Panc1 (cell line): ENCODE measurements around the gene TSPAN14. TPM values are rescaled to one million over a fixed set of nuclear protein-coding genes. Genes with fewer than 3 reads are reported as not detected.

Source experiments
- ATAC-seq: fragments of 200-7000 bp; cut with Tn5 transposase; 2 replicates; pipeline ENCODE4 v1.9.1; 2020; ENCODE audit warnings: mild to moderate bottlenecking, moderate library complexity
- BruUV-seq: library from RNA; stranded (reverse); fragments of 400-500 nt; replicated peaks from 2 replicates; lab custom pipeline; 2021; lab: Mats Ljungman, UMichigan
- CTCF ChIA-PET: fragments of 300-600 bp; sonication (Branson Sonifier 250); formaldehyde crosslinking; loops from one replicate; lab custom pipeline; 2022; ENCODE audit warnings: antibody characterized with exemption; lab: Charles Lee
- POLR2A ChIA-PET: fragments of 300-600 bp; sonication (Branson Sonifier 250); formaldehyde crosslinking; loops from one replicate; lab custom pipeline; 2022; ENCODE audit warnings: antibody characterized with exemption; lab: Charles Lee
- DNase-seq: peaks from one replicate; pipeline ENCODE4 v3.0.0-alpha.2; 2010; ENCODE audit warnings: low read depth, low spot score
- H3K27ac ChIP-seq: 2 replicates; pipeline ENCODE4 v1.5.1; 2011; ENCODE audit warnings: mild to moderate bottlenecking, low read length, inconsistent platforms
- H3K27me3 ChIP-seq: fragments of 200-500 bp; sonication (Bioruptor generic); 2 replicates; pipeline ENCODE4 v1.6.0; 2014; ENCODE audit warnings: low read length, inconsistent platforms; ENCODE audit not compliant: control insufficient read depth, insufficient read depth
- H3K36me3 ChIP-seq: fragments of 200-500 bp; sonication (Bioruptor generic); 2 replicates; pipeline ENCODE4 v1.5.1; 2014; ENCODE audit warnings: inconsistent platforms, mild to moderate bottlenecking, low read length, moderate library complexity; ENCODE audit not compliant: control insufficient read depth, insufficient read depth
- H3K4me1 ChIP-seq: 2 replicates; pipeline ENCODE4 v1.5.1; 2011; ENCODE audit warnings: inconsistent platforms, mild to moderate bottlenecking, low read length, moderate library complexity; ENCODE audit not compliant: control insufficient read depth, insufficient read depth
- H3K4me3 ChIP-seq, 2 experiments: 2 replicates each; pipeline ENCODE4 v1.5.1; 2011 to 2012; ENCODE audit warnings: low read depth in 2 of 2, low read length in 2 of 2, mild to moderate bottlenecking in 2 of 2, inconsistent platforms in 1 of 2, moderate library complexity in 1 of 2
- H3K9me3 ChIP-seq: fragments of 200-500 bp; sonication (Bioruptor generic); 2 replicates; pipeline ENCODE4 v1.5.1; 2014; ENCODE audit warnings: low read depth, mild to moderate bottlenecking, inconsistent platforms, low read length, moderate library complexity; ENCODE audit not compliant: control insufficient read depth, insufficient read depth
- CTCF ChIP-seq: fragments of 450-650 bp; IDR thresholded peaks from 2 replicates; pipeline ENCODE4 v1.5.1; 2017; ENCODE audit warnings: mild to moderate bottlenecking
- POLR2AphosphoS5 ChIP-seq: IDR thresholded peaks from 2 replicates; pipeline ENCODE4 v1.6.1; 2012; ENCODE audit warnings: mild to moderate bottlenecking, low read depth, low read length, moderate library complexity
- REST ChIP-seq, 2 experiments: IDR thresholded peaks; 2 replicates each; pipeline ENCODE4 v1.6.1; 2011 to 2012; ENCODE audit warnings: low read depth in 2 of 2, control low read depth in 1 of 2, low read length in 1 of 2, mild to moderate bottlenecking in 1 of 2, moderate library complexity in 1 of 2; ENCODE audit not compliant: insufficient read depth in 1 of 2
- SIN3A ChIP-seq: IDR thresholded peaks from 2 replicates; pipeline ENCODE4 v1.6.1; 2012; ENCODE audit warnings: low read depth, mild to moderate bottlenecking, low read length, moderate library complexity, borderline replicate concordance; ENCODE audit not compliant: insufficient read depth
- TCF7L2 ChIP-seq: IDR thresholded peaks from 2 replicates; pipeline ENCODE4 v1.6.1; 2011; ENCODE audit warnings: mild to moderate bottlenecking, low read depth, low read length, inconsistent platforms
- in situ Hi-C: cut with HindIII; loops from 2 replicates; pipeline ENCODE4 v1.10.0; 2016; ENCODE audit warnings: low sequenced_read_pairs, low pct_unique_long_range_greater_than_20kb
- intact Hi-C: fragments of 100-400 bp; cut with micrococcal nuclease; formaldehyde crosslinking; loops from one replicate; pipeline ENCODE4 v1.10.0; 2022; ENCODE audit not compliant: unreplicated experiment
- total RNA-seq: library from RNA; stranded (reverse); gene quantifications from one replicate; pipeline ENCODE4 v1.2.1, GENCODE V29; 2021; ENCODE audit not compliant: unreplicated experiment

Gene TSPAN14
- total RNA-seq, 1 experiment from 2014 or later, result 39.0 TPM

- Histone ChIP-seq H3K4me3 (no peak overlapping the region), H3K36me3 (no peaks in the 10 kb centered on the region), H3K4me1 (no peaks in the 10 kb centered on the region), H3K9me3 (no peaks in the 10 kb centered on the region), H3K27ac (no peak overlapping the region), H3K27me3 (no peaks in the 10 kb centered on the region; the same call in 1 of the 2 replicates)
- TF ChIP-seq CTCF, result no peak
- no peak for TF ChIP-seq REST (IDR thresholded peaks at IDR 0.05; ENCODE audit: insufficient read depth in 1 of 2, low read depth in 2 of 2, low read length in 1 of 2)
- no peak for TF ChIP-seq POLR2AphosphoS5
- no peak for TF ChIP-seq SIN3A
- TF ChIP-seq TCF7L2, result no peak
- in situ Hi-C loops, result no loop called here
- CTCF ChIA-PET, result no interaction called here
- POLR2A ChIA-PET, result no interaction called here
- DNase-seq (no peak), ATAC-seq (no peak)
- intact Hi-C loops, result no loop called here
- no TSS peak for BruUV-seq
Measured at GRCh38 chr10:80436446-80437098, 17.5 kb upstream of the TSPAN14 start.

- DNase-seq, result no peak
- ATAC-seq, result no peak
- CTCF ChIA-PET, result no interaction called here
- Histone ChIP-seq H3K9me3 (no peaks in the 10 kb centered on the region), H3K4me3 (no peak overlapping the region), H3K27ac (no peak overlapping the region), H3K4me1 (no peaks in the 10 kb centered on the region), H3K27me3 (no peaks in the 10 kb centered on the region; the same call in 1 of the 2 replicates), H3K36me3 (no peaks in the 10 kb centered on the region)
- TF ChIP-seq REST (IDR thresholded peaks at IDR 0.05; ENCODE audit: insufficient read depth in 1 of 2, low read depth in 2 of 2, low read length in 1 of 2) (no peak), SIN3A (no peak), TCF7L2 (no peak), CTCF (no peak), POLR2AphosphoS5 (no peak)
- no TSS peak for BruUV-seq
- POLR2A ChIA-PET, result no interaction called here
- intact Hi-C loops (no loop called here), in situ Hi-C loops (no loop called here)
Measured at GRCh38 chr10:80437227-80437626, 16.9 kb upstream of the TSPAN14 start.
